AG09319 (cell line): Measurements from ENCODE around the gene FGF1.

Experiments used
- DNase-seq: peaks from one replicate; pipeline ENCODE4 v3.0.0-alpha.2; 2010; ENCODE audit warnings: low read depth; ENCODE audit errors: extremely low read depth
- CTCF ChIP-seq: IDR thresholded peaks from 2 replicates; pipeline ENCODE4 v1.5.1; 2011; ENCODE audit warnings: low read depth, mild to moderate bottlenecking, inconsistent platforms, low read length, moderate library complexity

Gene FGF1

GRCh38 chr5:142587354-142587965 is 98.4 kb downstream of the FGF1 start:
- no peak for DNase-seq
- TF ChIP-seq CTCF: peak; percentile 59

- no peak for TF ChIP-seq CTCF
Measured at GRCh38 chr5:142586552-142586951, 99.3 kb downstream of the FGF1 start.

GRCh38 chr5:142585451-142585850 is 100.4 kb downstream of the FGF1 start:
- TF ChIP-seq CTCF: no peak

More at GRCh38 chr5:142586552-142586951, 99.3 kb downstream of the FGF1 start:
- DNase-seq: no peak

GRCh38 chr5:142584891-142585290 is 101.0 kb downstream of the FGF1 start:
- DNase-seq: no peak
- no peak for TF ChIP-seq CTCF

More at GRCh38 chr5:142585451-142585850, 100.4 kb downstream of the FGF1 start:
- DNase-seq: no peak

GRCh38 chr5:142578161-142578830 is 107.6 kb downstream of the FGF1 start:
- TF ChIP-seq CTCF: no peak
- no peak for DNase-seq

- TF ChIP-seq CTCF: no peak
- DNase-seq: no peak
Measured at GRCh38 chr5:142576804-142577203, 109.1 kb downstream of the FGF1 start.

- DNase-seq: no peak
- TF ChIP-seq CTCF: no peak
Measured at GRCh38 chr5:142576303-142576702, 109.6 kb downstream of the FGF1 start.
